ENCODE results near the gene SCN4B. TPM values are rescaled to one million over a fixed set of nuclear protein-coding genes. Genes with fewer than 3 reads are reported as not detected.

SCN4B gene
- total and polyA plus RNA-seq, 2 of the 8 experiments (the other 6 are each of a cell fraction or from before 2014, with no cell fraction given) = 2.8 to 4.9 TPM

DNA sequence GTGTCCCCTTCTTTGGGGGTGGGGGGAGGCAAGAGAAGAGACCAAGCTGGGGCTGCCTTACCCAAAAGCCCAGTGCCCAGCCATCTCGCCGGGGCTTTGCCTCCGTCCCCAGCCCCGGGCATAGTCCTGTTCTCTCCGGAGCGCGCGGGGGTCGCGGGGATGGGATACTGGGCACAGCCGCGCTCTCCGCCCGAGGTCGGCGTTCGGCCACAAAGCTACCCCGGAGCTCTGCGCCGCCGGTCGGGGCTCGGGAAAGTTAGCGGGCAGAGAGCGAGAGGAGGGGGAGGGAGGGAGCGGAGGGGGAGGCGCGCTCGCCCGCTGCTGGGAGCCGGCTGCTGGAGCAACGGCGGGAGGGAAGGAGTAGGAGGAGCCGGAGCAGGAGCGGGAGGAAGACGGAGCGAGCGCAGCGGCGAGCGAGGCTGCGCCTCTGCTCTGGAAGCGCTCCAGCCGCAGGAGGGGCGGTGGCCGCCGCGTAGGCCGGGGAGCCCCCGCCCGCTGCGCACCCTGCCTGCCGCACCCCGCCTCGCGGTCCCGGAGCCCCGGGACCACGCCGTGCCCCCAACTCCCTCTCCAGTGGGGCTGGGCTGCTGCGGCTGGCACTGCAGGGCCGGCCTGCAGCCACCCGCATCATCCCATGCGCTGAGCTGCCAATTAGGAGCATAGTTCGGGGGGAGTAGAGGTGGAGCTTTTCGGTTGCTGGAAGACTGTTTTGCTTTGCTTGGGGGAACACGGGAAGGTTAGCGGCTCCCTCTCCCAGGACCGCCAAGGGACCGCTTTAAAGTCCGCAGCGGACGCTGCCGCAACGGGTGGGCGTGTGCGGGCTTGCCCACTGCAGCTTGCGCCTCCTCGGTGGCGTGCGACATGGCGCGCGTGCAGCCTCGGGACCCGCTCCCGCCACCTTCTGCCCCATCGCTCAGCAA is at the start of gene SCN4B (continued):
- TF ChIP-seq RBBP5 (IDR thresholded peaks at IDR 0.05; ENCODE audit: borderline replicate concordance, low read depth, low read length) = peak; percentile 74; the same call in 1 of the 2 replicates
- TF ChIP-seq JUN (IDR thresholded peaks at IDR 0.05; ENCODE audit: low read depth, low read length) = no peak
- peak in 1 of 2 experiments; percentile 15; a peak in 1 of 4 replicates for TF ChIP-seq RAD21 (IDR thresholded peaks at IDR 0.05 in 1 of 2, conservative IDR thresholded peaks at IDR 0.05 in 1 of 2; ENCODE audit: low read depth in 2 of 2, low read length in 2 of 2)
- no peak for TF ChIP-seq CEBPB (IDR thresholded peaks at IDR 0.05; ENCODE audit: low read depth, low read length)
- no peak for TF ChIP-seq KDM1A (IDR thresholded peaks at IDR 0.05; ENCODE audit: borderline replicate concordance, low read length)
- no peak for TF ChIP-seq SRF (IDR thresholded peaks at IDR 0.05; ENCODE audit: low read depth, low read length)
- no peak for TF ChIP-seq BACH1 (IDR thresholded peaks at IDR 0.05; ENCODE audit: low read length)
- TF ChIP-seq KDM4A (IDR thresholded peaks at IDR 0.05; ENCODE audit: low read depth, low read length, severe bottlenecking) = peak; percentile 98
- TF ChIP-seq, protein P1, sequence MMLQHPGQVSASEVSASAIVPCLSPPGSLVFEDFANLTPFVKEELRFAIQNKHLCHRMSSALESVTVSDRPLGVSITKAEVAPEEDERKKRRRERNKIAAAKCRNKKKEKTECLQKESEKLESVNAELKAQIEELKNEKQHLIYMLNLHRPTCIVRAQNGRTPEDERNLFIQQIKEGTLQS (IDR thresholded peaks at IDR 0.05; ENCODE audit: insufficient read depth, low read depth, low read length) = no peak
- TF ChIP-seq EGR1 (IDR thresholded peaks at IDR 0.05; ENCODE audit: borderline replicate concordance, low read depth, low read length) = peak; percentile 67
- no peak for TF ChIP-seq SIX5 (IDR thresholded peaks at IDR 0.05; ENCODE audit: low read depth, low read length)
- TF ChIP-seq CTCF (IDR thresholded peaks at IDR 0.05; ENCODE audit: control extremely low read depth in 1 of 3, insufficient read depth in 1 of 3, low read depth in 1 of 3, low read length in 3 of 3) = no peak
- TF ChIP-seq TAF1 (IDR thresholded peaks at IDR 0.05; ENCODE audit: low read depth, low read length) = 0 out of 2 replicates have a peak, but pooled peaks have one; percentile 14
- no peak for TF ChIP-seq SIRT6 (IDR thresholded peaks at IDR 0.05; ENCODE audit: low read length)
- TF ChIP-seq POU5F1 (IDR thresholded peaks at IDR 0.05; ENCODE audit: low read depth, low read length) = no peak
- TF ChIP-seq CHD1 (IDR thresholded peaks at IDR 0.05; ENCODE audit: low read depth, low read length) = no peak
- TF ChIP-seq BRCA1 (IDR thresholded peaks at IDR 0.05; ENCODE audit: low read depth, low read length) = no peak
- peak; percentile 64 for TF ChIP-seq EZH2 (IDR thresholded peaks at IDR 0.05; ENCODE audit: low read depth, low read length, severe bottlenecking)
- TF ChIP-seq TBP (IDR thresholded peaks at IDR 0.05; ENCODE audit: low read depth, low read length) = no peak; the same call in 1 of the 2 replicates
- TF ChIP-seq HDAC2 (IDR thresholded peaks at IDR 0.05; ENCODE audit: borderline replicate concordance in 1 of 2, low read depth in 2 of 2, low read length in 2 of 2) = no peak

Data from H1 (cell line).